ENCODE results near the gene RIPK1. TPM values are rescaled to one million over a fixed set of nuclear protein-coding genes. Genes with fewer than 3 reads are reported as not detected.

The RIPK1 gene
- total and polyA plus RNA-seq, 10 of the 15 experiments (the other 5 are each of a cell fraction or from before 2014, with no cell fraction given): 1.6 to 11.2 (median 6.3) TPM

- no peak for ATAC-seq
- BruUV-seq (replicated peaks): no TSS peak
- Histone ChIP-seq H3K27ac (ENCODE audit: control insufficient read depth, insufficient read depth) (no peak overlapping the region), H3K4me2 (ENCODE audit: control insufficient read depth, insufficient read depth) (no peak overlapping the region), H3K9ac (ENCODE audit: control insufficient read depth, insufficient read depth, low read length) (no peak overlapping the region), H3K36me3 (ENCODE audit: control insufficient read depth in 2 of 2, insufficient read depth in 2 of 2, low read length in 1 of 2) (no peaks in the 10 kb centered on the region), H2AFZ (ENCODE audit: control insufficient read depth, low read depth, low read length) (no peak overlapping the region), H3K4me3 (no peak overlapping the region), H3K4me1 (ENCODE audit: control insufficient read depth, insufficient read depth, low read length) (peaks cover 20% of the 10 kb centered on the region), H3K9me3 (replicated peaks; ENCODE audit: control insufficient read depth, insufficient read depth, low read length) (no peaks in the 10 kb centered on the region), H4K20me1 (ENCODE audit: control insufficient read depth, insufficient read depth) (no peaks in the 10 kb centered on the region), H3K27me3 (replicated peaks in 1 of 2; ENCODE audit: control insufficient read depth in 2 of 2, insufficient read depth in 2 of 2, low read length in 1 of 2) (no peaks in the 10 kb centered on the region), H3K79me2 (ENCODE audit: control insufficient read depth, insufficient read depth, low read length) (no peaks in the 10 kb centered on the region)
- ChIA-PET SMC1A (ENCODE audit: uncharacterized antibody, unreplicated experiment) (interaction anchor here (1.0 to 1.1 kb wide), 2 partner anchors 10 to 78 kb away, joined by 3 read pairs; no protein-coding TSS in a partner anchor), CTCF (interaction anchor here (1.1 to 1.5 kb wide), 3 partner anchors 23 to 269 kb away, joined by 3 to 4 read pairs (median 4); partner anchors contain the start of gene MYLK4), POLR2A (no interaction called here), RAD21 (ENCODE audit: unreplicated experiment) (interaction anchor here (1.5 kb wide), 1 partner anchor 20 kb away, joined by 5 read pairs; the partner anchor contains the start of gene NQO2)
- WGBS (ENCODE audit: insufficient coverage, insufficient replicate concordance, low lambda C conversion rate, missing lambda C conversion rate): 93% methylated on average over 6 of the region's 6 CpGs
- intact Hi-C loops (cut with micrococcal nuclease; ENCODE audit: unreplicated experiment): no loop called here
- FAIRE-seq: no peak
- in situ Hi-C loops (cut with MboI): no loop called here
- no peak for TF ChIP-seq ELK1 (IDR thresholded peaks at IDR 0.05; ENCODE audit: low read depth, low read length)
- no peak for TF ChIP-seq HCFC1 (IDR thresholded peaks at IDR 0.05; ENCODE audit: low read length)
- no peak for TF ChIP-seq RELA (IDR thresholded peaks at IDR 0.05; ENCODE audit: borderline replicate concordance, partially characterized antibody)
- no peak for TF ChIP-seq NR2C2 (IDR thresholded peaks at IDR 0.05; ENCODE audit: borderline replicate concordance, control insufficient read depth, insufficient read length, low read depth)
- no peak for TF ChIP-seq REST (IDR thresholded peaks at IDR 0.05; ENCODE audit: low read depth, low read length)
- TF ChIP-seq NFYA (IDR thresholded peaks at IDR 0.05; ENCODE audit: borderline replicate concordance, low read depth, low read length): no peak
- no peak for TF ChIP-seq MXI1 (IDR thresholded peaks at IDR 0.05; ENCODE audit: low read depth, low read length)
- no peak for TF ChIP-seq SIN3A (IDR thresholded peaks at IDR 0.05; ENCODE audit: low read depth, low read length)
- no peak for TF ChIP-seq HSF1 (IDR thresholded peaks at IDR 0.05; ENCODE audit: low read depth, low read length)
- TF ChIP-seq PAX5 (IDR thresholded peaks at IDR 0.05; ENCODE audit: borderline replicate concordance, low read depth, low read length): no peak
- TF ChIP-seq STAT1 (conservative IDR thresholded peaks at IDR 0.05): no peak
- no peak for DNase-seq (ENCODE audit: low read depth, low spot score)
Observed at GRCh38 chr6:3019749-3020320, 48.5 kb upstream of the RIPK1 start.

Measured in GM12878 (cell line).